Thyroid gland (tissue), 4 donors: ENCODE data around the gene DUSP8. TPM values are rescaled to one million over a fixed set of nuclear protein-coding genes. Genes with fewer than 3 reads are reported as not detected.
"Not testable (repeated sequence)": the region's sequence is repeated elsewhere in the genome, so short reads cannot be mapped to it uniquely, and the experiment has no call there.

ENCODE experiments used
- DNase-seq, 2 donors: peaks; one replicate each; pipeline ENCODE4 v3.0.0-alpha.2; 2019
- H3K27ac ChIP-seq, 3 donors: fragments of 200-600 bp; sonication (generic); 1 replicate in 2 of 3; 2 replicates in 1 of 3; pipeline ENCODE4 v1.5.1; 2016 to 2019; ENCODE audit warnings: mild to moderate bottlenecking in 1 of 3, moderate library complexity in 1 of 3
- H3K27me3 ChIP-seq: fragments of 200-600 bp; sonication (generic); one replicate; pipeline ENCODE4 v1.5.1; 2019
- H3K36me3 ChIP-seq, 2 donors: fragments of 200-600 bp; sonication (generic); one replicate each; pipeline ENCODE4 v1.5.1; 2016 to 2019
- H3K4me1 ChIP-seq, 2 donors: fragments of 200-600 bp; sonication (generic); one replicate each; pipeline ENCODE4 v1.5.1; 2017 to 2019
- H3K4me3 ChIP-seq, 3 donors: fragments of 200-600 bp; sonication (generic); replicated peaks in 1 of 3; 1 replicate in 2 of 3; 2 replicates in 1 of 3; pipeline ENCODE4 v1.5.1; 2016; ENCODE audit warnings: mild to moderate bottlenecking in 1 of 3
- H3K9me3 ChIP-seq: fragments of 200-600 bp; sonication (generic); one replicate; pipeline ENCODE4 v1.5.1; 2017
- CTCF ChIP-seq, 6 experiments: fragments of 200-600 bp in 3 of 6; fragments of 450-650 bp in 3 of 6; sonication (generic) in 3 of 6; IDR thresholded peaks; one replicate each; pipeline ENCODE4 v1.5.1; 2016 to 2019; ENCODE audit warnings: antibody characterized with exemption in 6 of 6, mild to moderate bottlenecking in 2 of 6, inconsistent platforms in 1 of 6, moderate library complexity in 1 of 6
- POLR2A ChIP-seq, 2 donors: fragments of 450-650 bp; IDR thresholded peaks; one replicate each; pipeline ENCODE4 v1.6.1; 2017; ENCODE audit warnings: antibody characterized with exemption in 2 of 2, mild to moderate bottlenecking in 2 of 2, moderate library complexity in 1 of 2
- WGBS, 2 donors: methylation state at CpG; one replicate each; pipeline ENCODE4 v1.1.5; 2017; 5-methylcytosine and 5-hydroxymethylcytosine counted together
- intact Hi-C: fragments of 100-400 bp; cut with DNase I; formaldehyde crosslinking; loops from one replicate; pipeline ENCODE4 v1.15.1; 2023
- total RNA-seq, 4 donors: library from RNA; depleted of rRNA; stranded (reverse); fragments of >200 nt; gene quantifications; one replicate each; pipeline ENCODE4 v1.2.3, GENCODE V29; 2016

DUSP8 gene
- total RNA-seq, 4 donors from 2014 or later, result 1.3 to 3.5 (median 2.5) TPM

- TF ChIP-seq POLR2A (IDR thresholded peaks at IDR 0.05) (no peak), CTCF (IDR thresholded peaks at IDR 0.05) (no peak)
- intact Hi-C loops, result no loop called here
- no peak overlapping the region for H3K27ac ChIP-seq
- H3K36me3 ChIP-seq, result no peaks in the 10 kb centered on the region
- H3K9me3 ChIP-seq, result no peaks in the 10 kb centered on the region
- no peak for DNase-seq
- 80 to 82% methylated on average over 2 of the region's 2 CpGs for WGBS, 2 donors
- no peak overlapping the region for H3K4me3 ChIP-seq
- H3K4me1 ChIP-seq, result no peaks in the 10 kb centered on the region
- no peaks in the 10 kb centered on the region for H3K27me3 ChIP-seq
These were observed 14.6 kb upstream of the DUSP8 start for GRCh38 chr11:1586699-1587098.

GRCh38 chr11:1584661-1585370 is 12.7 kb upstream of the DUSP8 start, which contains the start of gene KRTAP5-1:
TSS of gene KRTAP5-1 (minus strand) at chr11:1585283. CDS start at chr11:1585249, 34 bp downstream.
- H3K27me3 ChIP-seq, DNase-seq, H3K4me1 ChIP-seq, intact Hi-C loops, H3K27ac ChIP-seq, H3K36me3 ChIP-seq, H3K4me3 ChIP-seq, H3K9me3 ChIP-seq: not testable (repeated sequence)
- 60 to 83% methylated on average over 1 to 7 of the region's 9 CpGs for WGBS, 2 donors

- H3K9me3 ChIP-seq, H3K27ac ChIP-seq, H3K36me3 ChIP-seq, DNase-seq, intact Hi-C loops, H3K4me1 ChIP-seq, H3K4me3 ChIP-seq, H3K27me3 ChIP-seq: not testable (repeated sequence)
- 70 to 82% methylated on average over 2 of the region's 2 CpGs for WGBS, 2 donors
These were observed 10.8 kb upstream of the DUSP8 start for GRCh38 chr11:1582909-1583308.

- Histone ChIP-seq H3K27me3 (no peaks in the 10 kb centered on the region), H3K27ac (no peak overlapping the region), H3K4me1 (no peaks in the 10 kb centered on the region), H3K4me3 (no peak overlapping the region), H3K9me3 (no peaks in the 10 kb centered on the region), H3K36me3 (no peaks in the 10 kb centered on the region)
- WGBS, 2 donors, result 83 to 85% methylated on average over 9 of the region's 9 CpGs
- intact Hi-C loops, result no loop called here
- DNase-seq, result no peak
- TF ChIP-seq POLR2A (IDR thresholded peaks at IDR 0.05), result no peak
- no peak for TF ChIP-seq CTCF (IDR thresholded peaks at IDR 0.05)
These were observed 9.9 kb upstream of the DUSP8 start for GRCh38 chr11:1581976-1582375.

- H3K27ac ChIP-seq, result no peak overlapping the region
- H3K27me3 ChIP-seq, result no peaks in the 10 kb centered on the region
- peaks cover 15 to 22% of the 10 kb centered on the region in 2 donors for H3K4me1 ChIP-seq
- no peaks in the 10 kb centered on the region for H3K9me3 ChIP-seq
- no peaks in the 10 kb centered on the region for H3K36me3 ChIP-seq
- TF ChIP-seq POLR2A (IDR thresholded peaks at IDR 0.05), result no peak
- no peak for TF ChIP-seq CTCF (IDR thresholded peaks at IDR 0.05)
- H3K4me3 ChIP-seq, result no peak overlapping the region
- intact Hi-C loops, result no loop called here
- WGBS, 2 donors, result 78% methylated on average over 6 of the region's 6 CpGs
- DNase-seq, result no peak
These were observed 4.8 kb upstream of the DUSP8 start for GRCh38 chr11:1576825-1577224.

GRCh38 chr11:1575756-1576155 is 3.7 kb upstream of the DUSP8 start:
- 85 to 86% methylated on average over 16 of the region's 16 CpGs for WGBS, 2 donors
- not testable (repeated sequence) for H3K27ac ChIP-seq, H3K4me3 ChIP-seq, H3K36me3 ChIP-seq, H3K9me3 ChIP-seq, H3K27me3 ChIP-seq, DNase-seq
- peaks cover 15 to 30% of the 10 kb centered on the region in 2 donors for H3K4me1 ChIP-seq
- intact Hi-C loops, result loop anchor here (2.0 kb wide), 1 partner anchor 29 kb away; no protein-coding TSS in a partner anchor
